GM21723 (cell line): ENCODE measurements around the gene STEAP3.

Source experiments
- ATAC-seq: cut with Tn5 transposase; IDR thresholded peaks from one replicate; pipeline ENCODE4 v1.9.1; 2021; ENCODE audit warnings: mild to moderate bottlenecking, moderate library complexity; ENCODE audit not compliant: unreplicated experiment

STEAP3 gene

DNA sequence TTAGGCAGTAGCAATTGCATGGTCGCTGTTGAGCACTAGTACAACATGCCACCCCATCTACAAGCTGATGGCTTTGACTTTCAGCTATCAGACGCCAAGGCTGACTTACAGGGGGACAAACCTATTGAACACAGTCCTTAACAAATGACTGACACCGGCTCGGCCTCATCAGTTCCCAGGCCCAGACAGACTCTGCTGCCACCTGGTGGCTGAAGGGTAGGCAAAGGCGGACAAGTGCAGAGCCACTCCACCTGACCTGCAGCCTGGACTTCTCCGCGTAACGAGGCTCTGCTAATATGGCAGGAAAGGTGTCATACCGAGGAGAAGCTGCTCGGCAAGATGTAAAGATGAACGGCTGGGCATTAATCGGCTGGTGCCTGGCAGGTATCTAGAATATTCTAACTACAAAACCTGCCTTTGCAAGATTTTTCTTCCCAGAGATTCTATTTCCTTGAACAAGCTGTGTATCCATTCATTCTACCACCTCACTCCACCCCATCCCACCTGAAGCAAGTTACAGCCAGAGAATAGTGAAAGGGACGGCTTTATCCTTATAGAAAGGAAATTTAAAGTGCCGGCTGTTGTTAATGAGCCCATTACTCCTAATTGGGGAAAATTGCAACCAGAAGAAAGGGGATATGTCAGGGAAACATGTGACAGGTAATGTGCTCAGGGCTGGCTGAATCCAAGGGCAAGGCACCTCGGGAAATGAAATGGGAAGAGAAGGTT lies 67.4 kb downstream of the STEAP3 start:
- no peak for ATAC-seq

DNA sequence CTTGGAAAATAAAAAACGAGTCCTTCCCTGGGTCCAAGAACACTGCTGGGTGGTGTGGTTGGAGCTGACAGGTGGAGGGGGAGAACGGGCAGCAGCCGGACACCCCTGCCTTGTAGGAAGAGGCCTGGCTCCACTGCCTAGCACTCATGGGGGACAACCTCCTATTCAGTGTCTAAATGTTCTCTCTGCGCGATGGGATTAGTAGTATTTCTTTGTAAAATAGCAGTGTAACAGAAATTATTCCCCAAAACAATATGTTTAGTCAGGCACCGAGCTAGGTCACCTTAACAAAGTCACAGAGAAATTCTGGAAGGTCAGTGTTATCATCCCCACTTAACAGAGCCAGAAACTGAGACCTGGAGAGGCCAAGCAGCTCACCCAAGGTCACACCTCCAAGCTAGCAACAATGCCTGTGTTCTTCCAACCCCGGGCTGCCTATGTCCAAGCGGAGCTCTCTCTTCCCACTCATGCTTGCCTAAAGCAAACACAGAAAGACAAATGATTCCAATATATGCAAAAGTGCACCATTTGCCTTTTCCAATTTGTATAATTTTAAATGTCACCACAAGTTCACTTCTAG lies 68.0 kb downstream of the STEAP3 start:
- no peak for ATAC-seq

DNA sequence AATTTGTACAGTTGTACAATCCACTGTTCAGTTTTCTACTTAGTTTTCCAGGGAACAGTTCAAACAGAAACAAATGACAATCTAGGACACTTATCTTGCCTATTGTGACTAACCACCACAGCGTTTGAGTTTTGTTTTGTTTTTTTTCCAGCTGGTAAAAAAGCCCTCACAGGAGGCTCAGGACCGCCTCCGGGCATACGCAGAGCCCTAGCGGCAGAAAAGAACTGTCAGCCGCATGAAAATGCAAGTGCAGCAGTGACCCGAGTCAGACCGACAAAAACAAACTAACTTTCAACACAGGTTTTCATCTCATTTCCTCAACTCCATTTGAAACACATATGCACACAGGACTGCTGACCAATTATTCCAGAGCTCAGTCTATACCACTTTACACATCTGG lies 68.6 kb downstream of the STEAP3 start:
- no peak for ATAC-seq

DNA sequence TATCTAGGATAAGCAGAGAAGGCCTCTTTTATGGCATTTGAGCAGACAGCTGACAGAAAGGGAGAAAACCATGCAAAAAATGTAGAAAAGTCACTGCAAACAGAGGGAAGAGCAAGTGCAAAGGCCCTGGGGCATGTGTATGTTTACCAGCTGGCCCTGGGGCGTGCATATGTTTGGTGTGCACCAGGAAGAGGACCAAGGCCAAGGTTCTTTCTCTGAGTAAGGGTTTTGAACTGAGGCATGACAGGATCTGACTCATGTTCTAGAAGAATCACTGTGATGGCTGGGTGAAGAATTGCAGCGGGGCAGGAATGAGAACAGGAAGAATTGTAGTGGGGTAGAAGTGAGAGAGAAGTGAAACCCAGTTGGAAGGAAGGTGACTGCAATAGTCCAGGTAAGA lies 69.6 kb downstream of the STEAP3 start:
- ATAC-seq = no peak

DNA sequence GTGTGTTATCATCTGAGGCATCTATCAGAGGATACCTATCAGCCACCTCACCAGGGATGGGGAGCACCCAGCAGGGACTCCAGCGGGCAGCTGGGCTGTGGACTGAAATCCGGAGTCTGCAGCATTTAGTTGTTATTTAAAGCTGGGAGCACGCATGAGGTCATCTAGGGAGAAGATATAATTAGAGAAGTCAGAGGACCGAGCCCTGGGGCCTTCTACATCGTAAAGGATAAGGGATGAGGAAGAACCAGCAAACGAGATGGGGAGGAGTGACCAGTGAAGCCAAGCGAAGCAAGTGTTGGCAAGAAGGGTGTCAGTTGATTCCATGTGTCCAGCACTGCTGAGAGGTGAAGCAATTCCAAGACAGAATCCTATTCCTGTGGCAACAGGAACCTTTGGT lies 70.3 kb downstream of the STEAP3 start:
- no peak for ATAC-seq

DNA sequence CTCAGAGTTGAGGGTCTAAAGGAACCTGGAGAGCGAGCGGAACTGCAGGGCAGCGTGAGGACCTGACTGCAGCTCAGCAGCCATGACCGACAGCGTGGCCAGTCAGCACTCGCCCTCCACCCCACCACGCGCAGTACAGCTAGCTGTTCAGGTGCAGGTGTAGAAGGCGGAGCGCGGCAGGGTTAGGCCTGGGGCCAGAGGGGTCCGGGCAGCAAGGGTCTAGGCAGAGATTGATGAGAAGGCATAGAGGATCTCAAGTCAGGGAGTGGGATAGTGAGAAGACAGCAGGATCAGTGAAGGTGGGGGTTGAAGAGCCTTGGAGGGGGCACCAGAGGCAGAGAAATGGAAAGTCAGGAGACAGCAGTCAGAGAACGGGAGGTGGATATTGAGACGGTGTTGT lies 71.0 kb downstream of the STEAP3 start:
- ATAC-seq = no peak

DNA sequence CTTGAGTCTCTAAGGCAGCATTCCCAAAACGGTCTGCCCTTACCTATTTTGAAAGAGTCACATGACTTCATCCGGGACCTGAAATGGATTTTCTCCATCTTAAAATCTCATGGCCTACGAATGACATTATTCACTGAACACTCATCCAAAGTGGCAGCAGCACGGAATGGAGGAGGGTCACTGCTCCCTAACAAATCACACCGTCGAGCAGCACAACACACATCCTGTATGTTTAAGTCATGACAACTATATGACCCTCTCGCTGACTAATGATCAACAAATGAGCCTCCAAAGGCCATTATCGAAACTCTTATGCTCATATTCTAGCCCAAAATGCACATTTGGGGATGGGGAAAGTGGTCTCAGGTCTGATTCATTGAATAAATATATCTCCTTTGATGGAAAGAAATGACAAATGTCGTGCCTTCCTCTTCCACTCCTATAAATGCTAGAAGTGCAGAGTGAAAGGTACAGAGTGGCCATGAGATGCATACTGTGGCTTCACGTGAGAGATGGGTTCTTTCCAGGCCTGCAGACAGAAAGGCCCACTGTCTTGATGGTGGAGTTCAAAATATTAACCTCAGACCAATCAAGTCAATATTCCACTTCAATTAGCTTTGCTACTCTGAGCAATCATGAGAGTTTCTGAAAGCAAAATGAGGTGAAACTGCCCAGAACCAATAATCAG lies 72.2 kb downstream of the STEAP3 start:
- no peak for ATAC-seq

DNA sequence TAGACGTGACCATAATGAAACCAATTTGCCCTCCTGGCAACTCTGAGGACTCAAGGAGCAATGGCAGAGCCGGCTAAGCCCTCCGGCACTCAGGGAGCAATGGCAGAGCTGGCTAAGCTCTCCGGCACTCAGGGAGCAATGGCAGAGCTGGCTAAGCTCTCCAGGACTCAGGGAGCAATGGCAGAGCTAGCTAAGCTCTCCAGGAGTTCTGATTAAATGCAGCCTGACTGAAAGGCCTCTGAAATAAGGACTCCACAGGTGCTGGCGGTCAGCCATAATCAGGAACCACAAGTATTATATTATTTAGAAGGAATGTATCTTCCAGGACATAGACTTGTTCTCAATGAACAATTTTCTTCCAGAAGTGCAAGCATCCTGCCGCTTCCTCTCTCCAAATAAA lies 77.8 kb downstream of the STEAP3 start:
- no peak for ATAC-seq

DNA sequence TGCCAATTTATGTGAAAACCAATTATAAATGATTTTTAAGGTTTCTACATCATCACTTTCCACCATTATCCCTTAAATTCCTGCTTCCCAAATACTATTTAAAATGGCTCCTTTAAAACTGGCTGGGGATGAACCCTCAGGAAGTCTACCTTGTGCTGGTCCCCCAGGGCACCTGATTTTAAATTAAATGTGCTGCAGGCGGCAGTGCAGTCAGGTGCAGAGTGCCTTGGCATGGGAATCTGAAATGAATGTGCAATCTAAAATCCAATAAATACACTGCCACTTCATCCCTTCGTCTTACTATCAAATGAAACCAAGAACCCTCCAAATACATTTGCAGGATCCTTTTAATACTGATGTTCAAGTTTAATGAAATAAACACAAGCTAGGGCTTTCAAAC lies 81.2 kb downstream of the STEAP3 start:
- no peak for ATAC-seq

DNA sequence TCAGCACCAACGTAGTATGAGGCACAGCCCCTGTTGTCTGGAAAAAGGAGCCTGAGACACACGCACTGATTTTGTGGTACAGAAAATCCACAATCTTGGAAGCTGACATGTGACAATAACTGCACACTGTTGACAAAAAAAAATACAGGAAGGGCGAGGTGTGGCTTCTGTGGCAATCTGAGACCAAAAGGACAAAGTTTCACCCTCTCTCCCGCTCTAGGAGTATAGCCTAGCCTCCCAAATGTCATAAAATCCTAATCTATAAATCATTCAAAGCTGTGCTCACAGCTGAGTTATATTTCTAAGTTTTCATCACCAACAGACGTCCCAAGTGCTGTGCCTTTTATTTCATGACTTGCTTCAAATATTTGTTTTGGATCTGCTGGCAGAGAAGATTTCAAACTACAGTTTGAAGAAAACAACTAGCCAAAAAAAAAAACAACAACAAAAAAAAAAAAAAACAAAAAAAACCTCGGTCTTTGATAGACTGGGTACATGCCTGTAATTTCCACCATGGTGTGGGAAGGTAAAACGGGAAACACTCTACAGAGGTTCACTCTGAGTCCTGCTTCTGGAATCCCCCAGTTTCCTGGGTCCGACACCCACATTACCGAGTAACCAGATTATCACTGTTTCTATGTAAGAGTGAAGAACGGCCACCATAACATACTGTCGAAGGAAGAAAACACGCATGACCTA lies 82.0 kb downstream of the STEAP3 start:
- ATAC-seq = no peak

DNA sequence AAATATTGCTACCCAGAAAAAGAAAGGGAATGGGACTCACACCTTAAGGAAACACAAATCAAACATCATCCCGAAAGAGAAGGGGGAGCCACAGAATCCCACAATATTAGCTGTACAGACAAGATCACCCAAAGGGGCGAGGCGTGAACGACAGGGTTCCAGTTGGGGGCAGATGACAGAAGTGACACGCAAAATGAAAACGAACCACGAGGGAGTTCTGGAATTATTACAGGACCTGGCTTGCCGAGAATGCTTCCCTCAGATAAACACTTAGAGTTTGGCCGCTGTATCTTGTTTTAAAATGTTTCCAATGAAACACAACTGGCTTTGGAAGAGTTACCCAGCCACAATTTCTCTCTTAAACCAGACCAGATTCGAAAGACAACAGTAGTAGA lies 82.6 kb downstream of the STEAP3 start:
- ATAC-seq = no peak

DNA sequence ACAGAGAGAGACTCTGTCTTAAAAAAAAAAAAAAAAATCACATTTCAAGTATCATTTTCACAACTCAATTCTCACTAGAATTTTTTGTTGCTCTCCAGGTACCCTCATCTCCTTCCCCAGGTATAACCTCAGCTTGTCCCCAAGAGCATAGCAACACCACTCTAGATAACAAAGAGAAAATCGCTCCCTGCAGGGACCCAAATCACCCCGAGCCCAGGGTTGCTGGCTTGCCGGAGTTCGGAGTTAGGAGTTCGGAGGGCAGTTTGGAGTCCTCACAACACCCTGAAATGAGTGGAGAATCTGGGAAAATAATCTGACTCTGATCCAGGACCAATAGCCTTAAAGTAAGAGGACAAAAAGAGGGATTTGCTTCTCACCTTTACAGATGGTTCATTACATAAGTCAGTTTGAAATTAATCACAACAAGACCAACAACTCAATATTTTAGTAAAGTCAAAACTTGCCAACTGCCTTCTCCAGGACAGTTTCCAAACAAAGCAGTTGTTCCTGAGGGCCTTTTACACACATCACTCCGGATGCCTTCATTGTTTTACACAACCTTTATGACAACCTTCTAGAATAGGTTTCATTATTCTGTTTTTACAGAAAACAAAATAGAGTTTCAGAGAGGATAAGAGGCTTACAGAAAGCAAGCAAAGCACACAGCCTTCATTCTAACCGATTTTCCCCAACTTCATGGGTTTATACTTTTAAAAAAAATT lies 83.9 kb downstream of the STEAP3 start:
- ATAC-seq = no peak

DNA sequence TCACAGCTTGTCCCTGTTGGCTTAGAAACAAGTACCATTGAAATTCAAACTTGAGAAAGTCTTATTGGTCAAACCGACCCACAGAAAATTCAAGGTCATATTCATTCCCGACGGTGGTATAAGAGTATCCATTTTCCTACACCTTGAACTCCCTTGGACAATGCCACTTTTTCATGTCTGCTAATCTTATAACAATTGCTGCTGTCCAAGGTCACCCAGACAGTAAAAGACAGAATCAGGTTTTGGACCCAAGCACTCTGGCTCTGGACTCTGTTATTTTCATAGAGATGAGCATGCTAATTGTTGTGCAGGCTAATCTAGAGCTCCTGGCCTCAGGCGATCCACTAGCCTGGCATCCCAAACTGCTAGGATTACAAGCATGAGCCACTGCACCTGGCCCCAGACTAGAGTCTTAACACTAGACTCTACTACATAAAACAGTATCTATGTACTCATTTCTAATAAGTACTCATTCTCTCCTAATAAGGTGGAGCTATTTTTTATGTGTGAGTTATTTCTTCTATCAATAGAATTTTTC lies 85.2 kb downstream of the STEAP3 start:
- no peak for ATAC-seq

DNA sequence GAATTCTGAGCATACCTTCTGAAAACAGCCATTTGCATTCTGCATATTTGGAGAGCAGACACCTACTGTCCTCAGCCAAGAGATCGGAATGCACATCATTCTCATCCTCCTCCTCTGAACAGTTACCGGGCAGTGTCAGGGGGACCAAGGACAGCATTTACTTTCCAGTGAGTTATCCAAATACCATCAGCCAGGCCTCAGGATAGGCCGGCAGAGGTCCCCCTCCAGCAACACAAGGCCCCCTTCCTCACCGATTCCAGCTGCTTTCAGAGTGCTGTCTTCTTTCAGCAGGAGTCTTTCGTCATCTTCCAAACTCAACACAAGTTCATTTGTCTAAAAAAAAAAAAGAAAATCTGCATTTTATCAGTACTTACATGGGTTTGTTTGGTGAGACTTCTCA lies 87.7 kb downstream of the STEAP3 start:
- ATAC-seq = no peak

DNA sequence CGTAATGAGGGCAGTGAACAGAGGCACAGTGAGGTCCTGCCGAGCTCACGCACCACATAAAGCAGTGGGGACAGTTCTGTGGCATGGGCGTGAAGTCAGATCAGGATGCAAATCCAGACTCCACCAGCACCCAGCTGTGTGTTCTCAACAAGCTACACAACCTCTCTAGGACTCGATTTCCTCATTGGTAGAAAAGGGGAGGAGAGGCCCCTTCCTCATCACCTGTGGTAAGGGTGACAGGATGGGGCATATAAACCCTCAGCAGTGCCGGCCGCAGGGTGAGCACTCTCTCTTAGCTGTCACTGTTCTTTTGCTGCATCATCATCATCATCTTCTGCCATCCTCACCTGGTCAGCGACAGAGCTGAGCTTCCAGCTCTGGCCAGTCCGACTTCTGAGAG lies 88.2 kb downstream of the STEAP3 start:
- ATAC-seq = no peak
